Thoracic aorta (tissue), 2 donors: ENCODE results near the gene ECHS1. TPM values are rescaled to one million over a fixed set of nuclear protein-coding genes. Genes with fewer than 3 reads are reported as not detected.

Experiments used
- ATAC-seq: fragments of 150-250 bp; one replicate; pipeline ENCODE4 v1.8.0; 2017; ENCODE audit warnings: low read depth; ENCODE audit not compliant: insufficient number of reproducible peaks, low FRiP score
- DNase-seq: peaks from one replicate; pipeline ENCODE4 v3.0.0-alpha.2; 2020; ENCODE audit warnings: low spot score
- H3K27ac ChIP-seq, 2 donors: fragments of 200-600 bp; sonication (generic); 1 replicate in 1 of 2; 2 replicates in 1 of 2; pipeline ENCODE4 v1.5.1; 2016; ENCODE audit warnings: mild to moderate bottlenecking in 2 of 2, moderate library complexity in 2 of 2
- H3K27me3 ChIP-seq: fragments of 200-600 bp; sonication (generic); replicated peaks from 2 replicates; pipeline ENCODE4 v1.6.0; 2016; ENCODE audit warnings: mild to moderate bottlenecking; ENCODE audit not compliant: insufficient read depth
- H3K36me3 ChIP-seq: fragments of 200-600 bp; sonication (generic); one replicate; pipeline ENCODE4 v1.5.1; 2016
- H3K4me1 ChIP-seq, 2 donors: fragments of 200-600 bp; sonication (generic); 1 replicate in 1 of 2; 2 replicates in 1 of 2; pipeline versions ENCODE4 v1.5.1 to v1.6.0; 2016; ENCODE audit warnings: low read depth in 2 of 2, mild to moderate bottlenecking in 1 of 2; ENCODE audit not compliant: control insufficient read depth in 1 of 2
- H3K4me3 ChIP-seq: fragments of 200-600 bp; sonication (generic); 2 replicates; pipeline ENCODE4 v1.5.1; 2016; ENCODE audit warnings: mild to moderate bottlenecking
- H3K9me3 ChIP-seq: fragments of 200-600 bp; sonication (generic); 2 replicates; pipeline ENCODE4 v1.5.1; 2016
- CTCF ChIP-seq: fragments of 200-600 bp; sonication (generic); IDR thresholded peaks from one replicate; pipeline ENCODE4 v1.5.1; 2019; ENCODE audit warnings: antibody characterized with exemption
- total RNA-seq, 2 donors: library from RNA; depleted of rRNA; stranded (reverse); fragments of >200 nt; gene quantifications; one replicate each; pipeline versions ENCODE4 v1.1.0 to v1.2.3, GENCODE V29; 2016

Gene ECHS1
- total RNA-seq, 2 donors from 2014 or later = 27.5 to 64.6 TPM

GRCh38 chr10:133332936-133333699 is 40.0 kb downstream of the ECHS1 start:
- no peak for ATAC-seq
- no peak for TF ChIP-seq CTCF

DNA sequence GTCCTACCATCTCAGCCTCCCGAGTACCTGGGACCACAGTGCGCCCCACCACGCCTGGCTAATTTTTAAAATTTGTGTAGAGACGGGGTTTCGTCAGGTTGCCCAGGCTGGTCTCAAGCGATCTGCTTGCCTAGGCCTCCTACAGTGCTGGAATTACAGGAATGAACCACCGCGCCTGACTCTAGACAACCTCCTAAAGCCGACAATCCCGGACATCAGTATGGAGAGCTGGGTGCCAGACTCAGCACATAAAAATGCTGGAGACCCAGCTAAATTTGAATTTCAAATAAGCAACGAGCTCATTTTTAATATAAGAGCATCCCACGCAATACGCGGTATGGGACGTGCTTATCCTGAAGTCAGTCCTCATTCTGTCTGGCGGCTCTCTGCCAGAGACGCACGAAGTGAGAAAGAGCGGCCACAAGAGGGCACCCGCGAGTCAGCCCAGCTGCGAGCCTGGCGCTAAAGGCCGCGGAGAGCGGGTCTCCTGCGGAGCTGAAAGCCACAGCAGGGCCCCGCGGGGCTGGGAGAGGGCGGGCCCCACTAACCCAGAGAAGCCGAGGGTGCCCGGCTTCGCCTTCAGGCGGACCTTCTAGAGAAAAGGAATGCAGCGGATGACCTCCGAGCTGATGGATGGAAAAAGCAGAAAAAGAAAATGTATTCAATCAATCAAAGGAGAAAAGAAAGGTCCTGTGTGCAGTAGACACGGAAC is 43.5 kb downstream of the ECHS1 start:
- ATAC-seq (no peak), DNase-seq (peak; percentile 37)
- no peaks in the 10 kb centered on the region for H3K9me3 ChIP-seq
- H3K27ac ChIP-seq = no peak overlapping the region
- TF ChIP-seq CTCF = peak; percentile 94
- no peaks in the 10 kb centered on the region for H3K36me3 ChIP-seq
- H3K4me3 ChIP-seq = peak overlapping the region; percentile 53
- peaks cover 9 to 25% of the 10 kb centered on the region in 2 donors for H3K4me1 ChIP-seq
- H3K27me3 ChIP-seq = peaks cover 25% of the 10 kb centered on the region

More at GRCh38 chr10:133332936-133333699, 40.0 kb downstream of the ECHS1 start:
- no peak for DNase-seq
- no peak overlapping the region for H3K27ac ChIP-seq
- no peak overlapping the region for H3K4me3 ChIP-seq
- no peaks in the 10 kb centered on the region for H3K9me3 ChIP-seq
- peaks cover 17 to 30% of the 10 kb centered on the region in 2 donors for H3K4me1 ChIP-seq
- H3K36me3 ChIP-seq = no peaks in the 10 kb centered on the region
- peaks cover 6% of the 10 kb centered on the region for H3K27me3 ChIP-seq

GRCh38 chr10:133328358-133329343 is 44.5 kb downstream of the ECHS1 start:
- no peak for ATAC-seq
- H3K4me3 ChIP-seq = no peak overlapping the region
- H3K36me3 ChIP-seq = no peaks in the 10 kb centered on the region
- DNase-seq = no peak
- no peak overlapping the region for H3K27ac ChIP-seq
- H3K4me1 ChIP-seq = peaks cover 9 to 24% of the 10 kb centered on the region in 2 donors
- no peak for TF ChIP-seq CTCF
- H3K9me3 ChIP-seq = no peaks in the 10 kb centered on the region
- peaks cover 25% of the 10 kb centered on the region for H3K27me3 ChIP-seq

DNA sequence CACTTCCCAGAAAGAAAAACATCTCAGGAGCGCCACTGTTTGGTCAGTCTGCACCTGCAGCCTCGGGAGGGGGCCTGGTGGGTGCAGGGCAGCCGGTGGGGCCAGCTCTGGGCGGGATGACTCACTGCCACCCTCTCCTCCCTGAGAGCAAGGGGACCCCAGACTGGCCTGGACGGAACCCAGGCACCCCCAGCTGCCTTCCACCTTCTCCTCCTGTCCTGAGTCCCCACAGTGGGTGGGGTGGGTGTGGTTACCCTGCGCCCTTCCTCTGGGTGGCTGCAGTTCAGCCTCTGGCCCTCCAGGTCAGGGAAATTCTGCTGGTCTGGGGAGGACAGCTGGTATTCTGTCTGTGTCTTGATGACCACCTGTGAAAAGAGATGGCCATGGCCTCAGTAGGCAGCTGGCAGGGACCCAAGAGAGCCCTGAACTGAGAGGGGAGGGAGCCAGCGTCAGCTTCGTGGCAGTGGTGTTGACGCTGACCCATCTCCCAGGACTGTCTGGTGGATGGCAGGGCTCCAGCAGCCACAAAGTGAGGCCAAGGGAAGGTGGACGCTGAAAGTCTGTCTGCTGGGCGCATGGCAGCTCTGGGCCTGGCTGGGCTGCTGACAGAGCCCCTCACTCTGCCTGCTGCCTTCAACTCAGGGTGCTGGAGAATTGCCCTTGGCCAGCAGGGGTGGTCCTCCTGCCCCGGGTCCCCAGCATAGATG is 45.4 kb downstream of the ECHS1 start:
- Histone ChIP-seq H3K27ac (no peak overlapping the region), H3K4me3 (no peak overlapping the region), H3K9me3 (no peaks in the 10 kb centered on the region), H3K4me1 (peaks cover 9 to 24% of the 10 kb centered on the region in 2 donors), H3K36me3 (no peaks in the 10 kb centered on the region), H3K27me3 (peaks cover 25% of the 10 kb centered on the region)
- no peak for TF ChIP-seq CTCF
- ATAC-seq (no peak), DNase-seq (no peak)
